Neutrophil (primary cell): ENCODE results near the gene CDK10.
"Not testable (repeated sequence)": the region's sequence is repeated elsewhere in the genome, so short reads cannot be mapped to it uniquely, and the experiment has no call there.

ENCODE experiments used
- H3K27ac ChIP-seq: fragments of 200-600 bp; sonication (generic); 2 replicates; pipeline ENCODE4 v1.5.1; 2016; ENCODE audit warnings: mild to moderate bottlenecking, moderate library complexity
- H3K27me3 ChIP-seq: fragments of 200-600 bp; sonication (generic); 2 replicates; pipeline ENCODE4 v1.6.0; 2016; ENCODE audit warnings: mild to moderate bottlenecking
- H3K36me3 ChIP-seq: fragments of 200-600 bp; sonication (generic); 2 replicates; pipeline ENCODE4 v1.5.1; 2017
- H3K4me1 ChIP-seq, 2 experiments: fragments of 200-600 bp in 1 of 2; sonication (generic) in 1 of 2; 1 replicate in 1 of 2; 2 replicates in 1 of 2; pipeline versions ENCODE4 v1.5.1 to v1.6.1; 2013 to 2016; ENCODE audit warnings: low read depth in 1 of 2, low read length in 1 of 2, mild to moderate bottlenecking in 1 of 2, moderate library complexity in 1 of 2; ENCODE audit not compliant: control insufficient read depth in 1 of 2, insufficient read depth in 1 of 2
- H3K4me3 ChIP-seq, 2 experiments: fragments of 200-600 bp in 1 of 2; sonication (generic) in 1 of 2; 1 replicate in 1 of 2; 2 replicates in 1 of 2; pipeline ENCODE4 v1.5.1; 2013 to 2016; ENCODE audit warnings: low read depth in 1 of 2, low read length in 1 of 2, mild to moderate bottlenecking in 1 of 2, moderate library complexity in 1 of 2
- H3K9me3 ChIP-seq: fragments of 200-600 bp; sonication (generic); 2 replicates; pipeline ENCODE4 v1.5.1; 2016
- CTCF ChIP-seq: fragments of 200-600 bp; sonication (generic); IDR thresholded peaks from 2 replicates; pipeline ENCODE4 v1.5.1; 2016; ENCODE audit warnings: antibody characterized with exemption

Gene CDK10

GRCh38 chr16:89658221-89658879 is 28.1 kb upstream of the CDK10 start:
- peak overlapping the region; percentile 89 for H3K27ac ChIP-seq
- peaks cover 14% of the 10 kb centered on the region for H3K36me3 ChIP-seq
- peaks cover 16 to 17% of the 10 kb centered on the region in 2 experiments for H3K4me1 ChIP-seq
- H3K9me3 ChIP-seq, result no peaks in the 10 kb centered on the region
- peak overlapping the region; percentile 82 to 99 for H3K4me3 ChIP-seq
- TF ChIP-seq CTCF, result no peak
- no peaks in the 10 kb centered on the region for H3K27me3 ChIP-seq

GRCh38 chr16:89660146-89660545 is 26.3 kb upstream of the CDK10 start:
- no peak overlapping the region for H3K27ac ChIP-seq
- peaks cover 3% of the 10 kb centered on the region for H3K36me3 ChIP-seq
- no peak overlapping the region for H3K4me3 ChIP-seq
- no peaks in the 10 kb centered on the region for H3K9me3 ChIP-seq
- no peak for TF ChIP-seq CTCF
- H3K27me3 ChIP-seq, result no peaks in the 10 kb centered on the region
- H3K4me1 ChIP-seq, result peaks cover 16 to 17% of the 10 kb centered on the region in 2 experiments

- no peaks in the 10 kb centered on the region for H3K27me3 ChIP-seq
- no peaks in the 10 kb centered on the region for H3K9me3 ChIP-seq
- no peak overlapping the region for H3K27ac ChIP-seq
- TF ChIP-seq CTCF, result no peak
- peaks cover 3% of the 10 kb centered on the region for H3K36me3 ChIP-seq
- H3K4me1 ChIP-seq, result peaks cover 16 to 17% of the 10 kb centered on the region in 2 experiments
- H3K4me3 ChIP-seq, result no peak overlapping the region
These were observed 25.3 kb upstream of the CDK10 start for GRCh38 chr16:89661215-89661614.

GRCh38 chr16:89664238-89664637 is 22.3 kb upstream of the CDK10 start:
- not testable (repeated sequence) for H3K4me3 ChIP-seq, H3K36me3 ChIP-seq, H3K9me3 ChIP-seq, H3K4me1 ChIP-seq, H3K27ac ChIP-seq
- peaks cover 12% of the 10 kb centered on the region for H3K27me3 ChIP-seq

- H3K4me1 ChIP-seq, H3K9me3 ChIP-seq, H3K4me3 ChIP-seq, H3K27ac ChIP-seq, H3K36me3 ChIP-seq: not testable (repeated sequence)
- peaks cover 12% of the 10 kb centered on the region for H3K27me3 ChIP-seq
These were observed 19.5 kb upstream of the CDK10 start for GRCh38 chr16:89667000-89667399.

GRCh38 chr16:89667633-89668032 is 18.9 kb upstream of the CDK10 start:
- Histone ChIP-seq H3K9me3 (no peaks in the 10 kb centered on the region), H3K4me3 (no peak overlapping the region), H3K36me3 (peaks cover 5% of the 10 kb centered on the region), H3K27me3 (peaks cover 12% of the 10 kb centered on the region), H3K4me1 (peaks cover 0 to 3% of the 10 kb centered on the region in 2 experiments), H3K27ac (no peak overlapping the region)
- TF ChIP-seq CTCF, result no peak
